GM13977 (cell line): ENCODE data around the gene SHISAL1.
A peak's percentile ranks its signal among the peaks of the same experiment; 100 is the strongest.

Experiments used
- DNase-seq: peaks from one replicate; pipeline ENCODE4 v3.0.0; 2012; ENCODE audit warnings: low spot score
- CTCF ChIP-seq: IDR thresholded peaks from 2 replicates; pipeline ENCODE4 v1.5.1; 2012; ENCODE audit warnings: mild to moderate bottlenecking, control low read depth; ENCODE audit not compliant: insufficient read depth; ENCODE audit errors: extremely low read depth, missing control alignments
- in situ Hi-C: fragments of 300-500 bp; cut with MboI; formaldehyde crosslinking; loops from one replicate; pipeline ENCODE4 v1.12.0; 2022; ENCODE audit warnings: low sequenced_read_pairs, low pct_unique_long_range_greater_than_20kb, mixed read lengths, inconsistent platforms; ENCODE audit not compliant: unreplicated experiment

Gene SHISAL1

DNA sequence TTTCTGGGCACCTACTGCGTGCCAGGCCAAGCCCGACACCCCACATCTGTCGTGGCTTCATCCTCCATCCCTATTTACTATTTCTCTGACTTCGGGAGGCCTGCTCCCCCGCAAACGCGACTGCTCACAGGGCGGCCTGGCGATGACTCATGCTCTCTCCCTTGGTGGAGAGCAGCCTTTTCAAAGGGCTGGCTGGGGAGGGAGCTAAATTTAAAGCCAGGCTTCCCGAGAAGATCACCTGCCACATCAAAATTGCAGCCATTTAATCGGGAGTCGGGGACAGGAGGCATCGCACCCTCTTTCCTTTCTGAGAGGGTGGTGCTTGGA, 24.9 kb upstream of the SHISAL1 start:
- no peak for DNase-seq
- no peak for TF ChIP-seq CTCF
- in situ Hi-C loops: no loop called here

DNA sequence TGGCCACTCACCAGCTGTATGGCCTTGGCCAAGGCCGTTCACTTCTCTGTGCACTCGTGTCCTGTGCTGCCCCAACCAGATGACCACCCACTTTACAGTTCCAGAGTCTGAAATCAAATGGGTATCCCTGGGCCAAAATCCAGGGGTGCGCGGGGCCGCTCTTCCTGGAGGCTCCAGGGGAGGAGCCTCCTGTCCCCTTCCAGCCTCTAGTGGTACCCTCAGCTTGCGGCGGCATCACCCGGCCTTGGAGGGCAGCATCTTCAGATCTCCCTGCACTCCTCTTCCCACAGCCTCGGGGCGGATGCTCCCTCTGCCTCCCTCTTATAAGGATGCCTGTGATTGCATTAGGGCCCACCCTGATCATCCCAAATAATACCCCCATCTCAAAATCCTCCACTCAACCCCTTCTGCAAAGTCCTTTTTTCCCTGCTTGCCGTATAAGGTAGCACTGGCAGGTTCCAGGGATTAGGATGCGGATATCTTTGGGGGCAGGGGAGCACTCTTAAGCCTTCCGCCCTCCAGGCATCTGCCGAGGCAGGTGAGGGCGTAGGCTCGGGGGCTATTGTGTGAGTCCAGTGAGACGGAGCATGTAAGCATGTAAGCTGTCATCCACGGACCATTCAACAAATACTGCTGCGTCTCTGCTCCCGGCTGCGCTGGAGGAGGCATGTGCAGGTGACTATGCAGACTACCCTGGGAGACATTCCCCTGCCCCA, 24.4 kb upstream of the SHISAL1 start:
- TF ChIP-seq CTCF: no peak
- in situ Hi-C loops: no loop called here
- DNase-seq: no peak

GRCh38 chr22:44335903-44336803, 23.4 kb upstream of the SHISAL1 start:
- peak; percentile 27 for TF ChIP-seq CTCF
- in situ Hi-C loops: no loop called here
- DNase-seq: no peak

DNA sequence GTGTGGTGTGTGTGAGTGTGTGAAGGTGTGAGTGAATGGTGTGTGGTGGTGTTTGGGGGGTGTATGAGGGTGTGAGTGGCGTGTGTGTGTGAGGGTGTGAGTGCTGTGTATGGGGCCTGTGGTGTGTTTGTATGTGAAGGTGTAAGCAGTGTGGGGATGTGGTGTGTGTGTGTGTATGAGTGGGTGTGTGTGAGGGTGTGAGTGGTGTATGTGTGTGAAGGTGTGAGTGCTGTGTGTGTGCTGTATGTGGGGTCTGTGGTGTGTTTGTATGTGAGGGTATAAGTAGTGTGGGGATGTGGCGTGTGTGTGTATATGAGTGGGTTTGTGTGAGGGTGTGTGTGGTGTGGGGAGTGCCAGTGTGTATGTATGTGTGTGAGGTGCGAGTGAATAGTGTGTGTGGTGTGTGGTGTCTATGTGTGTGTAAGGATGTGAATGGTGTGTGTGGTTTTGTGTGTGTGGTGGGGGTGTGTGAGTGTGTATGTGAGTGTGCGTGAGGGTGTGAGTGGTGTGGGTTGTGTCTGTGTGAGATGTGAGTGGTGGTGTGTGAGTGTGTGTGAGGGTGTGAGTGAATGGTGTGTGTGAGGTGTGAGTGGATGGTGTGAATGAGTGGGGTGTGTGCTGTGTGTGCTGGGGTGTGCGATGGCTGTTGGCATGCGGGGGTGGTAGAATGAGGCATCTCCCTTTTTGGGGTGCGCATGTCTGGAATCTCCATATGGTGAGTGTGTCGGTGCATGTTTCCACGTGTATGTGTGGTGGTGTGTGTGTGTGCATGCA, 22.5 kb upstream of the SHISAL1 start:
- TF ChIP-seq CTCF: no peak
- in situ Hi-C loops: no loop called here

DNA sequence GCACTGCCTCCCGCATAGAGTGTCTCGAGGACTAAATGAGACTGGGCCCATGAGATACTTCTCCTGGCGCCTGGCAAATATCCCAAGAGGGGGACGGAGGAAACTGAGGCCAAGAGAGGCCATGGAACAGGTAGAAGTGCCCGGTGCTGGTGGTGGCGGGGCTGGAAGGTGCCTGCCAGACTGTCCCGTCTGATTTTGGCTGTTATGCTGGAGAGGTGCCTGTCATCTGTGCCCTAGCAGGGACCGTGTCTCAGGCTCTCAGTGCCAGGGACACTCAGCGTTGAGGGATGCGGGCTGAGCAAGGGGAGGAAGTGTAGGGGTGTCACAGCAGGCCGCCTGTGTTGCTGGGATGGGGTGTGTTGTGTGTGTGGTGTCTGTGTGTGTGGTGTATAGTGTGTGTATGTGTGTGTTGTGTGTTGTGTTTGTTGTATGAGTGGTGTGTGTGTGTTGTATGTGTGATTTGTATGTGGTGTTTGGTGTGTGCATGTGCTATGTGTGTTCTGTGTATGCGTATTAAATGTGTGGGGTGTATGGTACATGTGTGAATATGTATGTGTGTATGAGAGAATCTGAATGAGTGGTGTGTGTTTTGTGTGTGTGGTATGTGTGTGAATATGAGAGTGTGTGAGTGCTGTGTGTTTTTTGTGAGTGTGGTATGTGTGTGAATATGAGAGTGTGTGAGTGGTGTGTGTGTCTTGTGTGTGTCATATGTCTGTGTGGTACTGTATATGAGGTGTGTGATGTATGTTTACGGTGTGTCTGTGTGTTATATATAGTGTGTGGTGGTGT, 21.3 kb upstream of the SHISAL1 start:
- in situ Hi-C loops: no loop called here
- no peak for TF ChIP-seq CTCF
- DNase-seq: no peak

More for the DNA sequence above, 22.5 kb upstream of the SHISAL1 start:
- no peak for DNase-seq

GRCh38 chr22:44332946-44333345, 20.2 kb upstream of the SHISAL1 start:
- in situ Hi-C loops: no loop called here
- TF ChIP-seq CTCF: no peak
- DNase-seq: no peak
